ENCODE measurements around the gene C1QB. TPM values are rescaled to one million over a fixed set of nuclear protein-coding genes. Genes with fewer than 3 reads are reported as not detected.

C1QB gene
- total and polyA plus RNA-seq, 2 of the 4 experiments (the other 2 are of a cell fraction), result not detected

DNA sequence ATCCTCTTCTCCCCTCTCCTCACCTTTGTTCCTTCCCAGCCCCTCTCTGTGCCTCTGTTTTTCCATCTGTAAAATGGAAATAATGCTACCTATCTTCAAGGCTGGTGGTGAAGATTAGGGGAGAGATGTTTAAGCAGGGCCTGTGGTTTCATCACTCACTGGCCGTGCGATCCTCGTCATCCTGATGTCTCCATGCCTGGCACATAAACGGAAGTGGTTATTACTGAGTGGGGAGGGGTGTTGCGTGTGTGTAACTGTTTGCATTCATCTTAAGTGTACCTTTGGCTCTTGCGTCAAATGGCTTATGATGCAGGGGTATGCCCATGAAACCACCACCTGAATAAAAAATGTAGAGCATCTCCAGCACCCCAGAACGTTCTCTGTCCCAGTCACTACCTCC lies 33.8 kb upstream of the C1QB start:
- Histone ChIP-seq H3K27me3 (ENCODE audit: control insufficient read depth, insufficient read depth, low read length) (peaks cover 59% of the 10 kb centered on the region), H3K4ac (ENCODE audit: low read depth, low read length) (no peak overlapping the region), H3K18ac (ENCODE audit: low read depth, low read length) (no peak overlapping the region), H3K23ac (ENCODE audit: low read depth, low read length) (no peak overlapping the region), H3K9me3 (ENCODE audit: control insufficient read depth, insufficient read depth, low read length) (no peaks in the 10 kb centered on the region), H2BK15ac (ENCODE audit: low read depth, low read length) (no peak overlapping the region), H2AK5ac (ENCODE audit: low read depth, low read length) (no peak overlapping the region), H3K4me1 (ENCODE audit: control insufficient read depth, insufficient read depth, low read length) (no peaks in the 10 kb centered on the region), H2BK5ac (ENCODE audit: low read depth, low read length, poor library complexity, severe bottlenecking) (no peak overlapping the region), H3K9me1 (ENCODE audit: insufficient read depth, low read length) (no peaks in the 10 kb centered on the region; the same call in 1 of the 2 replicates), H4K8ac (ENCODE audit: low read depth in 2 of 2, low read length in 2 of 2) (no peak overlapping the region), H4K5ac (ENCODE audit: low read depth, low read length) (no peak overlapping the region), H3K14ac (replicated peaks; ENCODE audit: low read depth, low read length) (no peak overlapping the region), H2BK120ac (ENCODE audit: low read depth, low read length) (no peak overlapping the region), H2BK20ac (ENCODE audit: low read depth, low read length) (no peak overlapping the region), H3K56ac (ENCODE audit: extremely low read depth, insufficient read depth, low read length) (no peak overlapping the region), H3K9ac (ENCODE audit: low read depth, low read length) (no peak overlapping the region), H3K79me1 (ENCODE audit: low read depth in 1 of 2, low read length in 2 of 2) (no peaks in the 10 kb centered on the region), H4K20me1 (ENCODE audit: insufficient read depth, low read length) (no peaks in the 10 kb centered on the region; the same call in 1 of the 2 replicates), H3K4me3 (ENCODE audit: insufficient read depth, low read depth, low read length) (no peak overlapping the region), H3K36me3 (ENCODE audit: control insufficient read depth, insufficient read depth, low read length) (no peaks in the 10 kb centered on the region), H2AK9ac (replicated peaks; ENCODE audit: low read depth, low read length, poor library complexity) (no peak overlapping the region), H3K27ac (ENCODE audit: insufficient read depth, low read length) (no peak overlapping the region), H3K4me2 (ENCODE audit: low read depth, low read length) (no peak overlapping the region), H4K91ac (ENCODE audit: insufficient read depth, low read depth, low read length) (no peak overlapping the region), H2AFZ (replicated peaks; ENCODE audit: low read length, poor library complexity) (no peak overlapping the region)
- WGBS, 2 experiments (ENCODE audit: extremely low coverage in 2 of 2, insufficient read length in 1 of 2), result 81% methylated on average over 3 of the region's 7 CpGs; no CpG with 5 or more reads in 1 of the 2 experiments
- no peak for ATAC-seq (ENCODE audit: low read depth)
- intact Hi-C loops (cut with micrococcal nuclease), result no loop called here
- POLR2A ChIA-PET (ENCODE audit: unreplicated experiment), result no interaction called here
- CTCF ChIA-PET, result no interaction called here
- dilution Hi-C loops (cut with HindIII; ENCODE audit: low sequenced_read_pairs, unreplicated experiment), result no loop called here
- BruUV-seq (replicated peaks), result no TSS peak
- no peak for DNase-seq
- TF ChIP-seq RCOR1 (IDR thresholded peaks at IDR 0.05; ENCODE audit: insufficient replicate concordance, low read length) (no peak), CHD1 (IDR thresholded peaks at IDR 0.05; ENCODE audit: low read depth, low read length) (no peak), ELK1 (IDR thresholded peaks at IDR 0.05; ENCODE audit: borderline replicate concordance, low read depth, low read length) (no peak), NFE2L2 (IDR thresholded peaks at IDR 0.05; ENCODE audit: low read depth, low read length) (no peak), SMC3 (IDR thresholded peaks at IDR 0.05; ENCODE audit: low read depth, low read length) (no peak), MXI1 (IDR thresholded peaks at IDR 0.05; ENCODE audit: borderline replicate concordance, low read depth, low read length) (no peak), MAZ (IDR thresholded peaks at IDR 0.05; ENCODE audit: borderline replicate concordance, low read depth, low read length) (no peak), RFX5 (IDR thresholded peaks at IDR 0.05; ENCODE audit: low read depth, low read length) (no peak), RAD21 (IDR thresholded peaks at IDR 0.05; ENCODE audit: low read length) (no peak), MAFK (IDR thresholded peaks at IDR 0.05; ENCODE audit: low read depth, low read length) (no peak), CEBPB (IDR thresholded peaks at IDR 0.05; ENCODE audit: low read depth, low read length) (no peak), FOS (IDR thresholded peaks at IDR 0.05; ENCODE audit: low read depth, low read length) (no peak), CTCF (conservative IDR thresholded peaks at IDR 0.05; ENCODE audit: low read depth, low read length) (no peak), POLR2A (IDR thresholded peaks at IDR 0.05; ENCODE audit: low read depth, low read length) (no peak), BHLHE40 (IDR thresholded peaks at IDR 0.05; ENCODE audit: low read depth, low read length) (no peak)
- TF ChIP-seq, protein P1, sequence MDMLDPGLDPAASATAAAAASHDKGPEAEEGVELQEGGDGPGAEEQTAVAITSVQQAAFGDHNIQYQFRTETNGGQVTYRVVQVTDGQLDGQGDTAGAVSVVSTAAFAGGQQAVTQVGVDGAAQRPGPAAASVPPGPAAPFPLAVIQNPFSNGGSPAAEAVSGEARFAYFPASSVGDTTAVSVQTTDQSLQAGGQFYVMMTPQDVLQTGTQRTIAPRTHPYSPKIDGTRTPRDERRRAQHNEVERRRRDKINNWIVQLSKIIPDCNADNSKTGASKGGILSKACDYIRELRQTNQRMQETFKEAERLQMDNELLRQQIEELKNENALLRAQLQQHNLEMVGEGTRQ (IDR thresholded peaks at IDR 0.05; ENCODE audit: low read depth, low read length), result no peak
- in situ Hi-C loops (cut with MboI; ENCODE audit: low sequenced_read_pairs), result no loop called here
